RPMI7951 (cell line): ENCODE measurements around the gene GLIPR2. TPM values are rescaled to one million over a fixed set of nuclear protein-coding genes. Genes with fewer than 3 reads are reported as not detected.
A peak's percentile ranks its signal among the peaks of the same experiment; 100 is the strongest.
"Not testable (repeated sequence)": the region's sequence is repeated elsewhere in the genome, so short reads cannot be mapped to it uniquely, and the experiment has no call there.

Experiments used
- DNase-seq: peaks from one replicate; pipeline ENCODE4 v3.0.0-alpha.2; 2012; ENCODE audit warnings: low read depth
- total RNA-seq: library from RNA; depleted of rRNA; stranded (reverse); fragments of >200 nt; shearing (Covaris generic); gene quantifications from 2 replicates; pipeline ENCODE4 v1.2.3, GENCODE V29; 2014

The GLIPR2 gene
- total RNA-seq, 1 experiment from 2014 or later: 7.2 TPM

DNA sequence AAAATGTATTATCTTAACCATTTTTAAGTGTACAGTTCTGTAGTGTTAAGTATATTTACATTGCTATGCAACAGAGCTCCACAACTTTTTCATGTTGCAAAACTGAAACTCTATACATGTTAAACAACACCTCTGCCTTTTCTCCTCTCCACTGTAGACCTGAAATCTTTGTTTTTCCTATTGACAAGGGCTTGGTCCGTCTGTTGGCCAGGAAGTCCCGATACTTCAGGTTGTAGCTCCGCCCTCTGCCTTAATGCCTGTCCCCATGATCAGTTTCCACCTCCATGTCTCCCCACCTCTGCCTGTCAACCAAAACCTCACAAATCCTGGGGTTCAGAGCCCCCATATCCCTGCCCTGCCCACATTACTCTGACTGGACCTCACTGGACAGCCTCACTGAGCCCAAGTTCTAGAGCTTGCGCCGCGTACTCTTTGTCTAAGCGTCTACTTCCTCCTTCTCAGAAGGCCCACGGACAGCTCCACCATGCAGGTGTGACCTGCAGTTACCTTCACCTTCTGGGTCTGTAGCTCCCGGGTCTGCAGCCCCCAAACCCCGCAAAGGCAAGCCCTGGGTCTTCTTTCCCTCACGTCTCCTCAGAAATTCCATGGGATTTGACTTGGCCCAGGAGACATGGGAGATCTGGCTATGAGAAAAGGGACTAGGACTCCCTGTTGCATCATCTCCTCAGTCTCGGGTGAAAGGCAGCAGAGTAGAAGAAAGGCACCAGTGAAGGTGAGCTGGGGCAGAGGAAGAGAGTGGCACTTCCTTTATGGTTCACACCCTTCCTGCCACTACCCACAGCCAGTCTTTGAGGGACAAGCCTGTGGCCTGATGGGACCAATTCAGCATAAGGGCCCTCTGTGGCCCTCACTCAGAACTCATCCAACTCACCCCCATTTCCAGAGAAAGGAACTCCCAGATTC lies 8.0 kb downstream of the GLIPR2 start:
- DNase-seq: no peak

DNA sequence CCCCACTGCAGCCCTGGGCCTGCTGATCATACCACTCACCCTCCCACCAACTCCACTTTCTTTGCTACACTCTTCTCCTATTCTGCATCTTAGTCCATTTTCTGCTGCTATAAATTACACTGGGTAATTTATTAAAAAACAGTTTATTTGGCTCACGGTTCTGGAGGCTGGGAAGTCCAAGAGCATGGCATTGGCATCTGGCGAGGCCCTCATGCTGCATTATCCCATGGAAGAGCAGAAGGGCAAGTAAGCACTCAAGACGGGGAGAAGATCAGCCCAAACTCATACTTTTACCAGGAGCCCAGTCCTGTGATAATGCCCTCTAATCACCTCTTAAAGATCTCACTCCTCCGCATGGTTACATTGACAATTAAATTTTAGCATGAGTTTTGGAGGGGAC lies 9.4 kb downstream of the GLIPR2 start:
- no peak for DNase-seq

GRCh38 chr9:36146651-36147050 lies 10.1 kb downstream of the GLIPR2 start:
- no peak for DNase-seq

- DNase-seq: no peak
These were observed 11.1 kb downstream of the GLIPR2 start for GRCh38 chr9:36147441-36148175.

- DNase-seq: peak; percentile 98
These were observed 11.9 kb downstream of the GLIPR2 start for GRCh38 chr9:36148311-36149051.

GRCh38 chr9:36149197-36149596 lies 12.7 kb downstream of the GLIPR2 start:
- DNase-seq: peak; percentile 83

- DNase-seq: peak; percentile 35
These were observed 14.2 kb downstream of the GLIPR2 start for GRCh38 chr9:36150574-36151315.

GRCh38 chr9:36151316-36152210 lies 15.0 kb downstream of the GLIPR2 start:
- DNase-seq: peak; percentile 68

DNA sequence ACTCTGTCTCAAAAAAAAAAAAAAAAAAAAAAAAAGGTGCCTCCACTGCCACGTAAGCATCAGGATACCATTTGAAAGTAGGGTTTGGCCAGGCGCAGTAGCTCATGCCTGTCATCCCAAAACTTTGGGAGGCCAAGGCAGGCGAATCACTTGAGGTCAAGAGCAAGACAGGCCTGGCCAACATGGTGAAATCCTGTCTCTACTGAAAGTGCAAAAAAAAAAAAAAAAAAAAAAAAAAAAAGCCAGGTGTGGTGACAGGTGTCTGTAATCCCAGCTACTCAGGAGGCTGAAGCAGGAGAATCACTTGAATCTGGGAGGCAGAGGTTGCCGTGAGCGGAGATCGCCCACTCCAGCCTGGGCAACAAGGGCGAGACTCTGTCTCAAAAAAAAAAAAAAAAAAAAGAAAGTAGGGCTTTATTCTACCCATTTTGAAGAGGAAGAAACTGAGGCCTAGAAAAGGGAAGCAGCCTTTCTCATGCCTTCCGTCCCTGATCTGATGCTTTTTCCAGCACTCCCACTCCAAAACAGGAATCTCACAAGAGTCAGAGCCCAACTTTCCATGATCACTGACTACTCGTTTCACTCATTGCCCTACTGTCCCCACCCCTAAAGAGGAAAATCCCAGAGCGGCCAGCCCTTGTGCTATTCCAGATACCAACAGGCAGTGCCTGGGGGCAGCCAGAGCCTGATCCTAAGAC lies 16.4 kb downstream of the GLIPR2 start:
- DNase-seq: no peak

- no peak for DNase-seq
These were observed 17.2 kb downstream of the GLIPR2 start for GRCh38 chr9:36153746-36154145.

DNA sequence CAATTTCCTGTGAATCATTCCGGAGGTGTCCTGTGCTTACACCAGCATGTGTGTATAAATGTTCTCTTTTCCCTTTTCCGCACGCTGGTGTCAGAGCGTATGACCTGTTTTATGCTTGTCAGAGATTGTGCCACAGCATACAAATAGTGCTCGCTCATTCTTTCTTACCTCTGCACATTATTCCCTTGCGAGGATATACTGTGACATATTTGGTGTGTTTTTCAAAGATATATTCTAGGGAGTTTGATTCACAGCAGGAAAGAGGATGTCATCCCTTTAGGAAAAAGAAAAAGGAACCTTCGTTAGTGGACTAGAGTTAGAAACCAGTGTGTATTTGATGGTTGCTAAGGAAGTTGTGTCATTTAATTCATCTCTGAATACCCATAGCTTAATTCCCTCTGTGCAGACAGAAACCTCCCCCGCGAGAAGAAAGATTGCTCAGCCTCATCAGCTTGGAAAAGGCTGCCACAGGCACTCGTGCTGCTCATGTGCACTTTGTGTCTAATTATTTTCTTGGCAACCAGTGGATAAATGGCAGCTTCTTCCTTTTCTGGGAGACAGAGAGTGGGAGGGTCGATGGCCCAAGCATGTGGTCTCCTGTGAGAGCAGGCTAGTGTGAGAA lies 17.9 kb downstream of the GLIPR2 start:
- peak; percentile 78 for DNase-seq

DNA sequence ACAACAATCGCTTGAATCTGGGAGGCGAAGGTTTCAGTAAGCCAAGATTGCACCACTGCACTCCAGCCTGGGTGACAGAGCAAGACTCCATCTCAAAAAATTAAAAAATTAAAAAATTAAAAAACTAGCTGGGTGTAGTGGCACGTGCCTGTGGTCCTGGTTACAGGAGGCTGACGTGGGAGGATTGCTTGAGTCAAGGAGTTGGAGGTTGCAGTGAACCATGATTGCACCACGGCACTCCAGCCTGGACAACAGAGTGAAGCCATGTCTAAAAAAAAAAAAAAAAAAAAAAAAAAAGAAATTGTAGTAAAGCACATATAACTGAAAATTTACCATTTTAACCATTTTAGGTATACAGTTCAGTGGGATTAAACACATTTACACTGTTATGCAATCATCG lies 19.6 kb downstream of the GLIPR2 start:
- no peak for DNase-seq

- no peak for DNase-seq
These were observed 21.6 kb downstream of the GLIPR2 start for GRCh38 chr9:36158122-36158521.

DNA sequence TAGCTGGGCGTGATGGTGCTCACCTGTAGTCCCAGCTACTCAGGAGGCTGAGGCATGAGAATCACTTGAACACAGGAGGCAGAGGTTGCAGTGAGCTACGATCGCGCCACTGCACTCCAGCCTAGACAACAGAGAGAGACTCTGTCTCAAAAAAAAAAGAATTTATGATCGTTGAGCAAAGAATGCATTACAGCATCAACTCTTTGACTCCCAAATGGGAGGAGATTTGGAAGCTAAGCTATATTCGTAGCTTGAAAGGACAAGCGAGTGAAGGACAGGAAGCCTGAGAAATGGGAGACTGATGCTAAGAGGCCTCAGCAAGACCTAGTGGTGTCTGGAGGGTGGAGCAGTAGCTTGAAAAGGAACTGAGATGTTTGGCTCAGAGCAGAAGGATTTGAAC lies 22.4 kb downstream of the GLIPR2 start:
- DNase-seq: no peak

- not testable (repeated sequence) for DNase-seq
These were observed 23.0 kb downstream of the GLIPR2 start for GRCh38 chr9:36159509-36159908.

DNA sequence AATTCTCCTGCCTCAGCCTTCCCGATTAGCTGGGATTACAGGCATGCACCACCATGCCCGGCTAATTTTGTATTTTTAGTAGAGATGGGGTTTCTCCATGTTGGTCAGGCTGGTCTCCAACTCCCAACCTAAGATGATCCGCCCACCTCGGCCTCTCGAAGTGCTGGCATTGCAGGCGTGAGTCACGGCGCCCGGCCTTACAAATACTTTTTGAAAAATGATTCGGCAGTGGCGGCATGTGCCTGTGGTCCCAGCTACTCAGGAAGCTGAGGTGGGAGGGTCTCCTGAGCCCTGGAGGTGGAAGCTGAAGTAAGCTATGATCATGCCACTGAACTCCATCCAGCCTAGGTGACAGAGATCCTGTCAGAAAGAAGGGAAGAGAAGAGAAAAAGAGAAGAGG lies 23.6 kb downstream of the GLIPR2 start:
- not testable (repeated sequence) for DNase-seq

- peak; percentile 43 for DNase-seq
These were observed 24.7 kb downstream of the GLIPR2 start for GRCh38 chr9:36161187-36161586.

GRCh38 chr9:36162211-36162738 lies 25.7 kb downstream of the GLIPR2 start:
- no peak for DNase-seq
